GM19395 (cell line): ENCODE measurements around the gene SRSF9.
"Not testable (repeated sequence)": the region's sequence is repeated elsewhere in the genome, so short reads cannot be mapped to it uniquely, and the experiment has no call there.

Experiments
- ATAC-seq: cut with Tn5 transposase; IDR thresholded peaks from one replicate; pipeline ENCODE4 v1.9.1; 2021; ENCODE audit warnings: mild to moderate bottlenecking, moderate library complexity; ENCODE audit not compliant: unreplicated experiment

SRSF9 gene, protein sequence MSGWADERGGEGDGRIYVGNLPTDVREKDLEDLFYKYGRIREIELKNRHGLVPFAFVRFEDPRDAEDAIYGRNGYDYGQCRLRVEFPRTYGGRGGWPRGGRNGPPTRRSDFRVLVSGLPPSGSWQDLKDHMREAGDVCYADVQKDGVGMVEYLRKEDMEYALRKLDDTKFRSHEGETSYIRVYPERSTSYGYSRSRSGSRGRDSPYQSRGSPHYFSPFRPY

GRCh38 chr12:120469450-120470149 lies at the start of gene SRSF9:
Gene SRSF9 (minus strand): TSS chr12:120469748. CDS start chr12:120469609, 139 bp downstream.
- ATAC-seq = peak; percentile 80

GRCh38 chr12:120519324-120519723 lies 49.8 kb upstream of the SRSF9 start:
- ATAC-seq = not testable (repeated sequence)

DNA sequence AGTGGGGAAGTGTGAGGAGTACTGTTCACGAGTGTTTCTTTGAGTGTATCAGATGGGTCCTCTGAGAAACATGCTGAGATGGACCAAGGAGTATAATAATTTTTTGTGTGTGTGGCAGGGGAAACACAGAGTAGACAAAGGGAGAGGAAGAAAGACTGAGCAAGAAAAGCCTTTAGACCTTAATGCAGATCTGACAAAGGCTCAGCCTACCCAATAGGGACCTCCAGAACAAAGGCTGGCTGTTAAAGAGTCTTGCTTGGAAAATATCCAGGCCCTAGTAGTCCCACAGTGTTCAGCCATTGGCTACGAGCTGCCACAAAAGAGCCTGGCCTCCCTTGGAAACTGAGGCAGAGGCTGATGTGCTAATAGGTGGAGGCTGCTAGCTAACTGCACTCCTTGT lies 45.9 kb upstream of the SRSF9 start:
- no peak for ATAC-seq

- ATAC-seq = no peak
Measured at GRCh38 chr12:120514002-120514401, 44.5 kb upstream of the SRSF9 start.

- ATAC-seq = no peak
Measured at GRCh38 chr12:120508537-120508936, 39.0 kb upstream of the SRSF9 start.

DNA sequence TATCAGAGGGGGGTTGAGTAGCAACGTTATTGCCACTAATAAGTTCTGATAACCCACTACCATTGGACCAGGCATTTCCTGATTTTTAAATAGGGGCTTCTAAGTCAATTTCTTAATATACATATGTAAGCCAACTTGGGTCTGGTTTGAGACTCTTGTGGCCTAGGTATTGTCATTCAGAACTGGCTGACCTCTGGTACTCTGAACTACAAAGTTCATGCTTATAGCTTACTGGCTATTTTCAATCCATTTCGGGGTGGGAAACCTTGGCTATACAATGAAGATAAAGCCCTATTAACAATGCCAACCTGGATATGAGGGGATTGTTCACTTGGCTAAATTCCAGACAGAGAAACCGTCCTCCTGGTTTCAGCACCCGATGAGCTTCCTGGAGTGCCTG lies 35.0 kb upstream of the SRSF9 start:
- no peak for ATAC-seq

DNA sequence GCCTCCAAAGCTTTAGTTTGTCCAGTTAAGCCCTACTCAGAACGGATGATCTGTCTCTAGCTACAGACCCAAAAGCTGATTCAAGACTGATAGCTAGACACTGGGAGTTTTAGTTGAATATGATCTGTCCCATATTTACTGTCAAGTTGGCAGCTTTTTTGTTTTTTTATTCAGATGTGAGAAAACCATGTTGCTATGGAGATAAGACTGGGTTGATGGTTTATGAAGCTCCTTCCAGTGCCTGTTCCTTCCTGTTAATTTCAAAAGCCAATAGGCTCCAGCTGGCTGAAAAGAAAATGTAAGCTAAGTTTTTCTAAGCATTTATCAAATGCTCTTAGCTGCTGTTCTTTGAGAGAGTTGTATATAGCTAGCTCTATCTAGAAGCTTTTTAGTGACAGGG lies 31.0 kb upstream of the SRSF9 start:
- ATAC-seq = no peak

DNA sequence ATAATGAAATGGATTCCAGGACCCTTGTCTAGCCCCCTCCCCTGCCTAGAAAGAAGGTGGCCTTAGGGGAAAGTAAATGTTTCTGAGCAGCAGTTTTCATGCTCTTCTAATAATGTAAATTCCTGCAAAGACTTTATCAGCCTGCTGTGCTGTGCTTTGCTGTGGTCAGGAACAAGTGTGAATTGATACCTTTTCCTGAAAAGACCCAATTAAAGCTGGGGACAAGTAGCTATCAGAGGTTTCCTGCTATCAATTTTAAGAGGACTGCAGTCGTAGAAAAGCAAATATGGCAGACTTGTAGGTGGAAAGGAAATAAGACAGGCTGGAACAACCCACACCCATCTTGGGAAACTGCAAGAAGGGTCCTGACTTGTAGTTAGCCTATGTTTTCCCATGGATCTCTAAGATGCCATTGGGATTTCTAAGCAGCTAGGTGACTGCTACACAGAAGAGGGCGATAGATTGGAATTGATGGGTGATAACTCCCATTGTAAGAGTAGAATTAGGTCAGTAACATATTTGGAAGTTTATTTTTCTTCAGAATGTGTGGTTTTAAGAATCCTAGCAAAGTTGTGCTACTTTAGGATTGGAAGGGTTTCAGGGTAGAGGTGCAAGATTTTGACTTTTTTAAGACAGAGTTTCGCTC lies 29.4 kb upstream of the SRSF9 start:
- ATAC-seq = no peak

DNA sequence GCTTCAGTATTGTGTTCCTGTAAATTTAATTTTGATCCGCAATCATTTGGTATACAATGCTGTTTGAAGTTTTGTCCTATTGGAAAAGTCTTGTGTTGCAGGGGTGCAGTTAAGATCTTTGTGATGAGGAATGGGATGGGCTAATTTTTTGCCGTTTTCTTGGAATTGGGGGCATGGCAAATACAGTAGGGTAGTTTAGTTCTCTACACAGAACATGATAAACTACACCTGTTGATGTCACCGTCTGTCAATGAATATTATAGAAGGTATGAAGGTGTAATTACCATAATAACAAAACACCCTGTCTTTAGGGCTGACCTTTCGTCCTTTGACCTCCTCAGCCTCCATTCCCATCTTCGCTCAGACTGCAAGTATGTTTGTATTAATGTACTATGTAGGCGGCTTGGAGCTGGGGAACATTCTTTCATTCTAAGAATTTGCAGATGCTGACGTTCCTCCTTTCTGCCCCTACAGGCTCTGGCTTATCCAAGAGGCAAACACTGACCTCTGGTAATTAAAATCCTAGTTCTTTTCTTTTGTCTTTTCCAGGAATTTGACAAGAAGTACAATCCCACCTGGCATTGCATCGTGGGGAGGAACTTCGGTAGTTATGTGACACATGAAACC lies 28.1 kb upstream of the SRSF9 start:
- ATAC-seq = no peak

DNA sequence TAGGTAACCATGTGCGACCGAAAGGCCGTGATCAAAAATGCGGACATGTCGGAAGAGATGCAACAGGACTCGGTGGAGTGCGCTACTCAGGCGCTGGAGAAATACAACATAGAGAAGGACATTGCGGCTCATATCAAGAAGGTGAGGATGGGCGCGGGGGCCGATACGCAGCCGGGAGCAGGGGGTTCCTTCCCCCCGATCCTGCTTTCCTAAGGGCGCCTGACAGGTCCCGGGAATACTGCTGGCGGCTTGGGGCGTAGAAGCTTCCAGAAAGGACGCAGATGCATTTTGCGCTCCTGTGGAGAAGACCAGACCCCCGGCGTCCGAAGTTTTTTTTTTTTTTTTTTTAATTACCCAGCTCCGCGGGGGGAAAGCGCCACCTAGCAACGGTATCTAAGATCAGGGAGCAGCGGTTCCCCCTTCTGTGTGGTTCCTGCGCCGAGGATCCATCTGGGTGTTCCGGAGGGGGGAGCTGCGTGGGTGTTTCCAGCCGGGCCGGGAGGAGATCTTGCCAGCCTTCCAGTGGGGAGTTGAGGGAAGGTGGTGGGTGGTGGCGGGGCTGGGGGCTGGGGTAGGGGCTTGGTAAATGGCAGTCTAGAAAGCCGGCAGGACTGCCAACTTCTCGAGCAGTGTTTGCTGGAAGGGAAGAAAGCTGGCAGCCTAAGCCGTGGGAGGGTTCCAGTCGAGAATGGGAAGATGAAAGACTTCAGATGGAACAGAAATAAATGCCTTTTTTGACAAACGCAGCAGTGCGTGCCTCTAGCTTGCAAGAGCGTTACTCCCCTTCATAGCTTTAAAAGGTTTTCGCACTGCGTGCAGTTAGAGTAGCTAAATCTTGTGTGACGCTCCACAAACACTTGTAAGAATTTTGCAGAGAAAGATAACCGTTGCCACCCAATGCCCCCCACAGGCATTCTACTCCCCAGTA lies 27.1 kb upstream of the SRSF9 start:
- peak; percentile 19 for ATAC-seq

GRCh38 chr12:120495731-120496412 lies 26.3 kb upstream of the SRSF9 start, which contains the start of gene DYNLL1:
Gene DYNLL1 (plus strand): TSS chr12:120496113. CDS start chr12:120496422, 309 bp downstream.
- peak; percentile 92 for ATAC-seq

- ATAC-seq = no peak
Measured at GRCh38 chr12:120495186-120495730, 25.7 kb upstream of the SRSF9 start.

DNA sequence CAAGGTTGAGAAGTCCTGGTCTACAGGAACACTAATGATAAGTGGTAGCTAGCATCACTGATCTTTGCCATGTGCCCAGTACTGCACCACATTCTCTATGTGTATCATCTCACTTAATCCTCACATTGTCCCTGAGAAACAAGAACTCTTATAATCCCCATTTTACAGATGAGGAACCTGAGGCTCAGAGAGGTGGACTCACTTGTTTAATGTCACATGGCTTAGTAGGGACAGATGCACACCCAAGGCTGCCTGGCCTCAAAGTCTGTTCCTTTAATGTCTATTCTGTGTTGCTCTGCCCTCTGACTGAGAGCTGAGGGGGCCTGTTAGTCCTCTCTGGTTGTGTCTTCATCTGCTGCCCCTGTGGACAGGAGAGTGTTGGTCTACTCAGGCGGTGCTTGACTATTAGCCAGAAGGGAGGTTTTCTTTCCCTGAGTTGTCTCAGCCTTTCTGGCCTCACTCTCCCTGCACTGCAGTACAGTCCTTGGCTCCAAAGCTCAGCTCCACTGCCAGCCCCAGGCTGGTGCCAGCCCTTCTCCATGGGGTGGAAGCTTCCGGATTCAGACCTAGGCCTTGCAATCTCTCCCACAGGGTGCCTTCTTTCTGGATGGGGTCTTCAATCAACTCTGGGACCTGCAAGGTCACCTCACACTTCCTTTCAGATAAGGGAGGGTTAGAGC lies 21.4 kb upstream of the SRSF9 start:
- ATAC-seq = no peak

DNA sequence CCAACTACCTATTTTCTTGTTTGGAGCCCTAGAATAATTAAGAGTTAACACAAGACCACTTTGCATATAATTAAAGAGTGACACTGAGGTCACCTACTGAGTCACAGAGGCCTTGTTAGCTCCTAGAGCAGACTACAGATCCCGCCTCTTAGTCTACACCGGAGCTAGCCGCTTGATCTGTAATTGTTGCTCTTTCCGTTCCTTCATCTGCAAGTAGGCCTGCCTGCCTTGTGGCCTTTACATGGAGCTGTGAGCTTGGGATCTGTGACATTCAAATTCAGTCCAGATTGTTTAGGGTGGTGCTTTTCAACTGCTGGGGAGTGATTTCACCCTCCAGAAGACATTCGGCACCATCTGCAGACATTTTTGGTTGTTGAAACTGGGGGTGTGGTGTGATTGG lies 20.8 kb upstream of the SRSF9 start:
- no peak for ATAC-seq

- ATAC-seq = no peak
Measured at GRCh38 chr12:120489018-120489417, 19.5 kb upstream of the SRSF9 start.

- ATAC-seq = no peak
Measured at GRCh38 chr12:120488057-120488640, 18.6 kb upstream of the SRSF9 start.

- ATAC-seq = not testable (repeated sequence)
Measured at GRCh38 chr12:120487552-120487951, 18.0 kb upstream of the SRSF9 start.

DNA sequence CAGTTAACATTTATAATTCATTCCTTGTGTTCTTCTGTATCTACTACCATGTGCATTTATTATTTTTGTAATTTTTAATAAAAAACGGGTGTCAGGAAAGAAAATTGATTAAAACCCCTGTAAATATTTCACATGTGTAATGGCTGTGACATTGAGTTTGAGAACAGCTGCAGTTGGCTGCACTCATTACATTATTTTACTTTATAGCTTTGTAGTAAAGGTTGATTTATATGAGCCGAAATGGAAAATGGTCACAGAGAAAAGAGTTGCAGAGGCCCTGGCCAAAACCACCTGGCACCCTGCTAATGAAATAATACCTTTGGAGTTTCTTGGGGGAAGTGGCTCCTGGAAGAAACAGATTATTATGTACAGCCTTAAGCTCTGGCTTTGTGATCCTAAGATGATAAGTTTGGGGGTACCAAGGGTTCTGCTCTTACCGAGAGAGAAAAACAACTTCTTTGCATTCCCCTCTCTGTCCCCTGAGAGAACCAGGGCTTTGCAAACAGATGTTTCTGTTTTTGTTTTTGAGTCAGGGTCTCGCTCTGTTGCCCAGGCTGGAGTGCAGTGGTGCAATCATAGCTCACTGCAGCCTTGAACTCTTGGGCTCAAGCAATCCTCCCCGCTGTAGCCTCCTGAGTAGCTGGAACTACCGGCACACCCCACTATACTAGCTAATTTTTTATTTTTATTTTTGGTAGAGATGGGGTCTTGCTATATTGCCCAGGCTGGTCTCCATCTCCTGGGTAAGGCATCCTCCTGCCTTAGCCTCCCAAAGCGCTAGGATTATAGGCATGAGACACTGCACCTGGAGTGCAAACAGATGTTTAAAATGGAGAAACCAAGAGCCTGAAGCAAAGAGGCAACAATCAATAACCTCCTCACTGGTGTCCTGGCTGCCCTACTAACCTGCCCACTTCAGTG lies 16.7 kb upstream of the SRSF9 start:
- no peak for ATAC-seq
